RWPE1 (cell line): ENCODE results near the gene PSENEN.

Experiments used
- CTCF ChIA-PET: fragments of 350-600 bp; sonication (Branson Sonifier 250); formaldehyde crosslinking; extraction: SDS; loops from one replicate; lab custom pipeline; 2021; lab: Yijun Ruan, JAX
- POLR2A ChIA-PET: fragments of 400-600 bp; formaldehyde crosslinking; extraction: SDS; loops from one replicate; lab custom pipeline; 2020; ENCODE audit warnings: antibody characterized with exemption; ENCODE audit not compliant: low non-redundant PET; lab: Yijun Ruan, JAX
- DNase-seq: peaks from one replicate; pipeline ENCODE4 v3.0.0; 2012; ENCODE audit warnings: low spot score
- H3K27ac ChIP-seq: fragments of 450-650 bp; 2 replicates; pipeline ENCODE4 v1.5.1; 2017
- TF ChIP-seq, protein P1 (sequence below): fragments of 450-650 bp; conservative IDR thresholded peaks from 2 replicates; pipeline ENCODE4 v1.5.1; 2017; ENCODE audit warnings: low read depth, mild to moderate bottlenecking

The PSENEN gene

GRCh38 chr19:35704218-35704617, 41.2 kb upstream of the PSENEN start, which contains the start of gene ZBTB32:
TSS of gene ZBTB32 (plus strand) at chr19:35704558. CDS start at chr19:35714627, 10,069 bp downstream.
- CTCF ChIA-PET = no interaction called here
- peak; percentile 75 for DNase-seq
- TF ChIP-seq, protein P1, sequence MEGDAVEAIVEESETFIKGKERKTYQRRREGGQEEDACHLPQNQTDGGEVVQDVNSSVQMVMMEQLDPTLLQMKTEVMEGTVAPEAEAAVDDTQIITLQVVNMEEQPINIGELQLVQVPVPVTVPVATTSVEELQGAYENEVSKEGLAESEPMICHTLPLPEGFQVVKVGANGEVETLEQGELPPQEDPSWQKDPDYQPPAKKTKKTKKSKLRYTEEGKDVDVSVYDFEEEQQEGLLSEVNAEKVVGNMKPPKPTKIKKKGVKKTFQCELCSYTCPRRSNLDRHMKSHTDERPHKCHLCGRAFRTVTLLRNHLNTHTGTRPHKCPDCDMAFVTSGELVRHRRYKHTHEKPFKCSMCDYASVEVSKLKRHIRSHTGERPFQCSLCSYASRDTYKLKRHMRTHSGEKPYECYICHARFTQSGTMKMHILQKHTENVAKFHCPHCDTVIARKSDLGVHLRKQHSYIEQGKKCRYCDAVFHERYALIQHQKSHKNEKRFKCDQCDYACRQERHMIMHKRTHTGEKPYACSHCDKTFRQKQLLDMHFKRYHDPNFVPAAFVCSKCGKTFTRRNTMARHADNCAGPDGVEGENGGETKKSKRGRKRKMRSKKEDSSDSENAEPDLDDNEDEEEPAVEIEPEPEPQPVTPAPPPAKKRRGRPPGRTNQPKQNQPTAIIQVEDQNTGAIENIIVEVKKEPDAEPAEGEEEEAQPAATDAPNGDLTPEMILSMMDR = no peak
- no peak within 1 kb of the TSS for H3K27ac ChIP-seq
- POLR2A ChIA-PET = no interaction called here

DNA sequence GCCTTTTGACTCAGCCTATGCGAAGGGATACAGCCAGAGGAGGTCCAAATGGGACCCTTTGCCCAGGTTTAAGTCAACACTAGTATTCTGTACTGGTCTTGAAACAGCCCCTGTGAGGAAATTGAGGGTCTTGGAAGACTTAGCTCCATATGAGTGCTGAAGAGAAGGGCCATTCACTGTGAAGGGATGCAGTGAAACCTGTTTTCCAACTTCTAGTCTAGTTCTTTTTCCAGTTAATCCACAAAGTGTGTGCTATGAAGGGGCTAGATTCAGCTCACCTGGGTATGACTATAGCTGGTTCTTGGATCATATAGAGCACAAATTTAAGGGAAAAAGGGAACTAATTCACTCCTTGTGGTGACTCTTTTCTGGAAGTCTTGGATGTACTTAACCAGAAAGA, 37.1 kb upstream of the PSENEN start:
- ChIA-PET POLR2A (no interaction called here), CTCF (no interaction called here)
- TF ChIP-seq, protein P1 = no peak
- H3K27ac ChIP-seq = no peak overlapping the region
- DNase-seq = no peak

- ChIA-PET CTCF (interaction anchor here (0.6 kb wide), 1 partner anchor 16 kb away, joined by 3 read pairs; no protein-coding TSS in a partner anchor), POLR2A (no interaction called here)
- TF ChIP-seq, protein P1 = no peak
- peak overlapping the region; percentile 53 for H3K27ac ChIP-seq
- no peak for DNase-seq
Measured at GRCh38 chr19:35710784-35711723, 34.4 kb upstream of the PSENEN start.

DNA sequence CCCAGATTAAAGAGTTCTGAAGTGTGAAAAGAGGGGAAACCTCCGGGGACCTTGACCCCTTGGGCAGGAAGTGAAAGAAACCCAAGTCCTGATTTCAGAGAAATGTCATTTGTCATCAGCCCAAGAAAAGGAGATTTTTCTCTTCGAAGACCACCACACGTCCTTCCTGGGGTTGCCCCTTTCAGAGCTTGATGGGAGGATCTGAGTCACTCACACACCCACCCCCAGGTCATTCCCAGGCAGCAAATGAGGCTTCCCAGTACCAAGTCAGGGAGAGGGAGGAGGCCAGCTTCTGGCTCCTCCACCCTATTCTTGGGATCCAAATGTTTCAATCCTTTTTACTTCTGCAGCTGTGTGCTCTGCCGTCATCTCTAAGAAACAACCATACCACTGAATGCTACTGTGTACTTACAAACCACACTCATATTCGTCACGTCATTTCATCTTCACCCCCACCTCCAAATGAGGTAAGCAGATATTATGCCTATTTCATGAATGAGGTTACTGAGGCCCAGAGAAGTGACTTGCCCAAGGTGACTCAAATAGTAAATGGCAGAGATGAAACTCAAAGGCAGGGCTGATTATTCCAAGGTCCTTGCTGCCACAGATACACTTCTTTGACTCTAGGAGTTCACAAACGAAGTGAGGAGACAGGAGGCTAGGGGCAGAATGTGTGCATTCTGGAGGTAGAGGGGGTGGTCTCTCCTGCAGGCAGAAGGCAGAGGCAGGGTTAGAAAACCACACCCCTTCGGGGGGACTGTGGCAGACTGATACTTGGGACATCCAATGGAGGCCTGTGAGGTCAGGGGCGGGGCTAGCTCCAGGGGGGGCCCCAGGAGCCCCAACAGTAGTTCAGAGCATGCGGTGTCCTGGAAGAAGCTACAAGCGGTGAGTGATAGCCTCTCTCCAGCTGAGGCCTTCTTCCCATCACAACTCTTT, 32.6 kb upstream of the PSENEN start:
- no peak for DNase-seq
- TF ChIP-seq, protein P1 = no peak
- POLR2A ChIA-PET = interaction anchor here (0.6 kb wide), 1 partner anchor 443 kb away, joined by 3 read pairs; no protein-coding TSS in a partner anchor
- H3K27ac ChIP-seq = no peak overlapping the region
- CTCF ChIA-PET = interaction anchor here (0.6 kb wide), 2 partner anchors 18 to 57 kb away, joined by 3 to 6 read pairs; no protein-coding TSS in a partner anchor

GRCh38 chr19:35713506-35713850, 32.0 kb upstream of the PSENEN start:
- TF ChIP-seq, protein P1 = no peak
- CTCF ChIA-PET = no interaction called here
- no peak overlapping the region for H3K27ac ChIP-seq
- DNase-seq = no peak
- POLR2A ChIA-PET = no interaction called here
